GM19397 (cell line): Measurements from ENCODE around the gene VAV1.

Experiments used
- ATAC-seq: cut with Tn5 transposase; IDR thresholded peaks from one replicate; pipeline ENCODE4 v1.9.1; 2021; ENCODE audit warnings: mild to moderate bottlenecking, moderate library complexity; ENCODE audit not compliant: unreplicated experiment

The VAV1 gene, protein sequence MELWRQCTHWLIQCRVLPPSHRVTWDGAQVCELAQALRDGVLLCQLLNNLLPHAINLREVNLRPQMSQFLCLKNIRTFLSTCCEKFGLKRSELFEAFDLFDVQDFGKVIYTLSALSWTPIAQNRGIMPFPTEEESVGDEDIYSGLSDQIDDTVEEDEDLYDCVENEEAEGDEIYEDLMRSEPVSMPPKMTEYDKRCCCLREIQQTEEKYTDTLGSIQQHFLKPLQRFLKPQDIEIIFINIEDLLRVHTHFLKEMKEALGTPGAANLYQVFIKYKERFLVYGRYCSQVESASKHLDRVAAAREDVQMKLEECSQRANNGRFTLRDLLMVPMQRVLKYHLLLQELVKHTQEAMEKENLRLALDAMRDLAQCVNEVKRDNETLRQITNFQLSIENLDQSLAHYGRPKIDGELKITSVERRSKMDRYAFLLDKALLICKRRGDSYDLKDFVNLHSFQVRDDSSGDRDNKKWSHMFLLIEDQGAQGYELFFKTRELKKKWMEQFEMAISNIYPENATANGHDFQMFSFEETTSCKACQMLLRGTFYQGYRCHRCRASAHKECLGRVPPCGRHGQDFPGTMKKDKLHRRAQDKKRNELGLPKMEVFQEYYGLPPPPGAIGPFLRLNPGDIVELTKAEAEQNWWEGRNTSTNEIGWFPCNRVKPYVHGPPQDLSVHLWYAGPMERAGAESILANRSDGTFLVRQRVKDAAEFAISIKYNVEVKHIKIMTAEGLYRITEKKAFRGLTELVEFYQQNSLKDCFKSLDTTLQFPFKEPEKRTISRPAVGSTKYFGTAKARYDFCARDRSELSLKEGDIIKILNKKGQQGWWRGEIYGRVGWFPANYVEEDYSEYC

DNA sequence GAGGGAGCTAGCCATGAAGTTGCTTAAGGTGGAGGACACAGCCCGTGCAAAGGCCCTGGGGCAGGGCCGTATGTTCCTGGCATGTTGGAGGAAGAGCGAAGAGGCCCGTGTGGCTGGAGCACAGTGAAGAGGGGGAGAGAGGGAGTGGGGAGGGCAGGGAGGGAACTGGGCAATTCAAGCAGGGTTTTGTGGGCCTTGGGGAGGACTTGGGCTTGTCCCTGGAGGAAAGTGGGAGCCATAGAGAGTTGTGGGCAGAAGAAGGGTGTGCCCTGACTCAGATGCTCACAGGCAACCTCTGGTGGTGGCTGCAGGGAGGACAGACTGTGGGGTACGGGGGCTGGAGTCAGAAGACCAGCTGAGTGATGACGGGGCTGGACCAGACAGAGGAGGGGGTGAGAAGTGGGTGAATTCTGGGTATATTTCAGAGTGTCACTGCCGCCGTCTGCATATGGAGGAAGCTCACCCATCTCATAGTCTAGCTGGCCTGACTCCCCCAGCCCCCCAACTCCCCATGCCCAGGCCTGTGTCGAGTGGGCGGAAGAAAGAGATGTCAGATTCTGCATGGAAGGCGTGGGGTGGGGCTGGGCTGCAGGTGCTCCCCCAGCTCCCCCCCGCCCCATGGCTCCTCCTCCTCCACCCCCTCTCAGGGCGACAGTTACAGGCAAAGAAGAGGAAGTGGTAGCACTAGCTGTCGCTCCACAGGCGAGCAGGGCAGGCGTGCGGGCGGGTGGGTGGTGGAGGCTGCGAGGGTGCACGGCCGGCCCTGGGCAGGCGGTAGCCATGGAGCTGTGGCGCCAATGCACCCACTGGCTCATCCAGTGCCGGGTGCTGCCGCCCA is at the start of gene VAV1:
VAV1 (plus strand) TSS at position 681 of the 838 bp plus-strand sequence; CDS start at position 781, 100 bp downstream.
- peak; percentile 49 for ATAC-seq

DNA sequence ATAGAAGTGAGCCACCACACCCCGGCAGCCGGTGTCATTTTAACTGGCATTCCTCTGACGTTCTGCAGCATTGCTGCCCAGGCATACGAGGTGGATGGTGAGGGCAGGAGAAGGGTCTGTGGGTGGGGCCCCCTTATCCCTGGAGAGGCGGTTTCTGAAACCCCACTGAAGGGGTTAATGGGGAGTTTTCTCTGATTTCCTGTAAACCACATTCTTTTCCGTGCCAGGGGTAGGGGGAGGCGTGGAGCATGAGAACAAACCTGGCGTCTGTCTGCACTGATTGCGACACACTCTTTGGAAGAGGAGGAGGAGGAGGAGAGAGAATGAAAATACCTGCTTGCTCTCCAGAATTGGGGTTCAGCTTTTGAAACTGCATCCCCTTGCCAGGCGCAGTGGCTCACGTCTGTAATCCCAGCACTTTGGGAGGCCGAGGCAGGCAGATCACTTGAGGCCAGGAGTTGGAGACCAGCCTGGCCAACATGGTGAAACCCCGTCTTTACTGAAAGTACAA is 49.3 kb upstream of the VAV1 start:
- ATAC-seq: no peak

- no peak for ATAC-seq
These were observed 48.8 kb upstream of the VAV1 start for GRCh38 chr19:6723738-6724137.

DNA sequence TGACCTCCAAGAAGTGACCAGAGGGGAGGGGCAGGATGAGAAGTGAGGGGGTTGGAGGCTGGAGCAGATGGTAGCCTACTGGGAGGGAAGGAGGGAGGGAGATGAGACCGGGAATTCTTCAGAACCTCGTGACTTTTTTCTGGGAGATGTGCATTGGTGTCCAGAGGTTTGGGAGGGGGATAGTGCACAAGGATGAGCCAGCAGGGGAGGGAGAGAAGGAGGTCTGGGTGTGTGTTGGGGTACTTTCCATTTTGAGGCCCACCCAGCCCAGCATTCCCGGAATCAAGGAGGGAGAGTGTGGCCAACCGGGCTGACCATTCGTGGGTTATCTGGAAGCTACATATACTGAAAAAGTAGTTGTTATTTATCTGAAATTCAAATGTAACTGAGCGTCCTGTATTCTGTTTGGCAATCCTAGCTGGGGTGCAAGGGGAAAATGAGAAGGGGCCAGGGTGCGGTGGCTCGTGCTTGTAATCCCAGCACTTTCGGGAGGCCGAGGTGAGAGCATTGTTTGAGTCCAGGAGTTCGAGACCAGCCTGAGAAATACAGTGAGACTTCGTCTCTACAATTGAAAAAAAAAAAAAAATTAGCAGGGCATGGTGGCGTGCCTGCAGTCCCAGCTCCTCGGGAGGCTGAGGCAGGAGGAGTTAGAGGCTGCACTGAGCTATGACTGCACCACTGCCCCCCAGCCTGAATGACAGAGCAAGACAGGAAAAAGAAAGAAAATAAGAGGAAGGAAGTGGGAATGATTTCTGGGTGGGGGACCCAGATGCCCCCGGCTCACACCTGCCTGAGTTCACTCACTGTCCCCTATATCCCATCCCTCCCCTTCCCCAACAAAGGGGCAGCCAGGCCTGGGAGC is 47.6 kb upstream of the VAV1 start:
- ATAC-seq: no peak

DNA sequence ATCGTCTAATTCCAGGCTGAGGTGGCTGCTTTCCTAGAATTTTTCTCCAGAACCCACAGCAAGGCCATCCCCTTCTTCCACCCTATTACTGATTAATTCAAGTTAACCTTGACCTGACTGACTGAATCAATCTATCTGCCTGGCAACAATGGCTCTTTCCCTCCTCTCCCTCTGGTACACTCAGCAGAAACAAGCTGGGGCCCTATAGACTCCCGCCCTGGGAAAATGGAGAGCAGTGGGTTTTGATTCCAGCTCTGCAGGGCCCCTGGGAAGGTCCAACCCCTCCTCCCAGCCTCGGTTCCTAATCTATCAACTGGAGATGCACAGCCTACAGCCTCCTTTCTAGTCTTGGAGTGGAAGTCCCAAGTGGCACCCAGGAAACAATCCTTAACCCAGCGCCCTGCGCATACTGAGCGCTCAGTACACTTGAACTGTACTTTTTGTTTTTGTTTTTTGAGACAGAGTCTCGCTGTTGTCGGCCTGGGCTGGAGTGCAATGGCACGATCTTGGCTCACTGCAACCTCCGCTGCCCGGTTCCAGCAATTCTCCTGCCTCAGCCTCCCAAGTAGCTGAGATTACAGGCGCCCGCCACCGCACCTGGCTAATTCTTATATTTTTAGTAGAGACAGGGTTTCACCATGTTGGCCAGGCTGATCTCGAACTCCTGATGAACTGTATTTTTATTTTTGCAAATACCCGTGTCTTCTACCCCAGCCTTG is 46.8 kb upstream of the VAV1 start:
- no peak for ATAC-seq

DNA sequence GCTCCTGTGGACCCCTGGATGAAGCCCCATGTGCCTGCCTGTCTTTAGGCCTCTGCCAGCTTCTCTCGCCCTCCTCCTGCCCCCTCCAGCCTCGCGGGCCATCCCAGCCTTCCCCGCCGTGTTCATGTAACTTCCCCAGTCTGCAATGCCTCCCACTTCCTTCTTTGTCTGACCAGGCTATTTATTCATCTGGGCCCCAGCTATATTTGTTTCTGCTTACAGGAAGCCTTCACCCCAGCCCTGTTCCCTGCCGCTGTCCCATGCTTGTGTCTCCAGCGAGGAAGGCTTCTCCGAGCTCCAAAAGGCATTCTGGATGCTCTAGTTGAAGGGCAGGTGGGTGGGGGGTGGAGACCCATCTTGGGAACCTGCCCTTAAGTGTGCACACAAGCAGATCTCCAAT is 44.2 kb upstream of the VAV1 start:
- ATAC-seq: no peak

DNA sequence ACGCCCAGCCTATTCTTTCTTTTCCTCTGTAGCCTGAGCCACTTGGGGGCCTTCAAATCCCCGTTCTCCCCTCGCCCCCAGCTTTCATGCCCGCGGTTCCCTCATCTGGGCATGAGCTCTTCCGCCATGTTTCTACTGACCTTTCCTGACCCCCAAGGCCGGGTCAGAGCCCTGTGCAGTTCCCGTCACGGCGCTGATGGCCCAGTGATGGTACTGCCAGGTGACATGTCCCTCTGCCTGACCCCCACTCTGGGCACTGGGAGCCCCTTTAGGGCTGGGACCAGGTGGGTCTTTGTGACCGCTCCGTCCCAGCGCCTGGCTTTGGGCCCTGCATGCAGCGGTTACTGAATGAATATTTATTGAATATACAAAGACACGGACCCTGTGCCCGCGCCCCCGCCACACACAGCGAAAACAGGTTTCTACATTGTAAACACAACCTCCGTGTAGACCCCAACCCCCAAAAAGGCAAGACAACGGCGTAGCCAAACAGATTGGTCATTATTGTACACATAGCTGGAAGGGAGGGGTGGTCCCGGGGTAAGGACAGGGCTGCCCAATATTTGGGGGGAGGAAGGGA is 42.8 kb upstream of the VAV1 start:
- no peak for ATAC-seq

GRCh38 chr19:6730153-6730804 is 42.2 kb upstream of the VAV1 start:
- no peak for ATAC-seq

GRCh38 chr19:6730941-6731670 is 41.4 kb upstream of the VAV1 start:
- no peak for ATAC-seq

DNA sequence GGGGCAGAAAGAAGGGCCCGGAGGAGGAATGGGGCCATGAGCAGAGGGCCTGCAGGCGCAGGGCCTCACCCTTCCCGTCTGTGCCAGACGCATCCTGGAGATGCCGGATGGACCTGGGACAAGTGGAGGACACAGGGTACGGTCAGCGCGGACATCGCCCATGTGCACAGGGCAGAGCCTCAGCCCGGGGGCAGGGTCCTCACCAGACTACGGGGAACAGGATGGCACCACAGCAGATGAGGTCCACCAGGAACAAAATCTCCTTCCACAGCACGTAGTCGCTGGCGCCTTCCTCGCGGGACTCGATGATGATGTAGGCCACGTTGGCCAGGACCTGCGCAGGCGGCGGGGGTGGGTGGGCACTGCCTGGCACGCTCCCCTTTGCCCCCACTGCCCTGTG is 40.7 kb upstream of the VAV1 start:
- ATAC-seq: no peak

- ATAC-seq: no peak
These were observed 39.6 kb upstream of the VAV1 start for GRCh38 chr19:6732803-6733337.

GRCh38 chr19:6733338-6734095 is 39.0 kb upstream of the VAV1 start:
- ATAC-seq: no peak

GRCh38 chr19:6734096-6734696 is 38.3 kb upstream of the VAV1 start:
- no peak for ATAC-seq

DNA sequence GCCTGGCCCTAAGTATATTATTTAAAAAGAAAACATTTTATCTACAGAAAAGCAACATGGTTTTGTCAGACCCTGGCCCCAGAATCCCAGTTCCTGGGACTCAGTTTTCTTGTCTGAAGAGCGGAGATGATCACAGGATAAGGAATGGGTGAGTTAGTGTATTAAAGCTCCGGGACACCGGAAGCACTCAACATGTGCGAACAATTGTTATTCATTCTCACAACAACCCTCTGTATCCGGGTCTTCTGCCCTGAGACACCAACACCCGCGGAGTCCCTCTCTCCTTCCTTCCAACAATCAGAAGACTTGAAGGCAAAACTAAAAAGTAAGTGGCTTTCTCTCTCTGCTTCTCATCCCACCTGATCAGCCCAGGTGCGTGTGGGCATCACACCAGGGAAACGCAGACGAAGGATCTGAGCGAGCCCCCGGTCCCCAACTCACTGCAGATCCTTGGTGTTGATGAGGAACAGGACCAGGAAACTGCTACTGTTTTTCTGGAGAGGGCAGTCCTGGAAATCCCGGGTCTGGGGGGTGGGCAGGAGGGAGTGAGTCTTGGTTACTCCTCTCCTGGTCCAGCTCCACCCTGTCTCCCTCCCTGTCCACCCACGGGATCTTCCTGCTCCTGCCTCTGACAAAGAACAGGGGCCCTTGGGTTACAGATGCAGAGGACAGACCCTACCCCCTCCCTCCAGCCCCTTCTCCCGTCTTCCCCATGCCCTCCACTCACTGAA is 37.2 kb upstream of the VAV1 start:
- ATAC-seq: no peak

GRCh38 chr19:6736169-6736916 is 36.2 kb upstream of the VAV1 start:
- no peak for ATAC-seq
